ENCODE measurements around the gene BPIFB2. TPM values are rescaled to one million over a fixed set of nuclear protein-coding genes. Genes with fewer than 3 reads are reported as not detected.

BPIFB2 gene
- total RNA-seq, 1 donor from 2014 or later = not detected

DNA sequence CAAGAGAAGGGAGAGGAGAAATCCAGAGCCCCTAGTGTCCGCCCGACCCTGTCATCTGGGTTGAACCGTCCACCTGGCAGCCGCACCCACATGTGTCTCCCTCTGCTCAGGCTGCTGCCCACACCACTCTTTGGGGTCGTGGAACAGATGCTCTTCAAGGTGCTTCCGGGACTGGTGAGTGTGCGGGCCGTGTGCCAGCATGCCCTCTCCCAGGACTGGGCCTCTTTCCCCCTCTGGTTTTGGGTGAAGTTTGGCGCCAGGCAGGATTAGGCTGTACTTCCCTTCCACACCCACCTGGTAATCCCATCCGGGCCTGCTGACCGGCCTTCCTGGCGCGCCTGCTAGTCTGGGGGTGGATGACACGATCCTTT lies 54.1 kb downstream of the BPIFB2 start:
- FAIRE-seq = no peak
- no peak overlapping the region for H3K4me2 ChIP-seq (ENCODE audit: low read length)

DNA sequence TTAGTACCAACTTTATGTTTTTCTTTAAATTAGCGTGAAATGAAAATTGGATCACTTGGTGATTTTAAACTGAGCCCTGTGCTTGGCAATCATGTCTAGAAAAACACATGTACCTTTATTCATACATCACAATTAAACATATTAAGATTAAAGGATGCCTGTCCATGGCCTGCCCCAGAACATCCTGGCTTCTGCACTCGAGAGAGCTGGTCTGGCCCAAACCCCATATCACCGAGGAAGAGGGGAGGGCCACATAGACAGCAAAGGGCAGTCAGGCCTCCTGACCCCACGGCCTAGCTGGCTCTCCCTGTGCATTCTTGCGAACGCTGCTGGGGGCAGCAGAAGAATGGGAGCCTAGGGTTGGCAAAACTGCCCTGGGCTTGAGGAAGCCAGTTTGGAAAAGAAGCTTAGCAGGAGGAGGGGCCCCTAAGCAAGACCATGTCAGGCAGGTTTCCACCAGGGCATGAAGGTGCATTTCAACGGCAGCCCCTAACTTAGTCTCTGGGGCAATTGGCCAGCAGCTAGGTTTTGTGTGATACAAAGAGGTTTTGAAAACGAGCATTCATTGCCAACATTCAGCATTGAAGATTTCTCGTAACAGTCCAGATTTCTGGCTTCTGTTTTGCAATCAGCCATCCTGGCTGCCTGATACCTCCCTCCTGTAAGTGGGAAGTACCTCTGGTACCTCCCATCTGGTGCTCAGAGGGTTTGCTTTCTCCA lies 54.8 kb downstream of the BPIFB2 start:
- no peak overlapping the region for H3K9ac ChIP-seq (ENCODE audit: low read length)
- no peak for FAIRE-seq
- no peaks in the 10 kb centered on the region for H4K20me1 ChIP-seq (ENCODE audit: insufficient read depth, low read length)
- H3K9me3 ChIP-seq (ENCODE audit: insufficient read depth, low read depth, low read length) = no peaks in the 10 kb centered on the region
- H3K79me2 ChIP-seq (ENCODE audit: insufficient read depth, low read length) = no peaks in the 10 kb centered on the region
- no peak overlapping the region for H2AFZ ChIP-seq (ENCODE audit: low read depth, low read length)
- no peaks in the 10 kb centered on the region for H3K27me3 ChIP-seq (ENCODE audit: insufficient read depth, low read length)
- TF ChIP-seq, protein P1, sequence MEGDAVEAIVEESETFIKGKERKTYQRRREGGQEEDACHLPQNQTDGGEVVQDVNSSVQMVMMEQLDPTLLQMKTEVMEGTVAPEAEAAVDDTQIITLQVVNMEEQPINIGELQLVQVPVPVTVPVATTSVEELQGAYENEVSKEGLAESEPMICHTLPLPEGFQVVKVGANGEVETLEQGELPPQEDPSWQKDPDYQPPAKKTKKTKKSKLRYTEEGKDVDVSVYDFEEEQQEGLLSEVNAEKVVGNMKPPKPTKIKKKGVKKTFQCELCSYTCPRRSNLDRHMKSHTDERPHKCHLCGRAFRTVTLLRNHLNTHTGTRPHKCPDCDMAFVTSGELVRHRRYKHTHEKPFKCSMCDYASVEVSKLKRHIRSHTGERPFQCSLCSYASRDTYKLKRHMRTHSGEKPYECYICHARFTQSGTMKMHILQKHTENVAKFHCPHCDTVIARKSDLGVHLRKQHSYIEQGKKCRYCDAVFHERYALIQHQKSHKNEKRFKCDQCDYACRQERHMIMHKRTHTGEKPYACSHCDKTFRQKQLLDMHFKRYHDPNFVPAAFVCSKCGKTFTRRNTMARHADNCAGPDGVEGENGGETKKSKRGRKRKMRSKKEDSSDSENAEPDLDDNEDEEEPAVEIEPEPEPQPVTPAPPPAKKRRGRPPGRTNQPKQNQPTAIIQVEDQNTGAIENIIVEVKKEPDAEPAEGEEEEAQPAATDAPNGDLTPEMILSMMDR (IDR thresholded peaks at IDR 0.05; ENCODE audit: insufficient read depth, low read depth, low read length) = no peak
- no peak for TF ChIP-seq EZH2 (IDR thresholded peaks at IDR 0.05; ENCODE audit: insufficient read depth, low read length)
- Mint-ChIP-seq H3K36me3 (ENCODE audit: low read depth, unreplicated experiment) (no peaks in the 10 kb centered on the region), H3K27me3 (ENCODE audit: low read depth, unreplicated experiment) (peaks cover 29% of the 10 kb centered on the region), H3K27ac (ENCODE audit: unreplicated experiment) (no peak overlapping the region), H3K9me3 (ENCODE audit: unreplicated experiment) (no peaks in the 10 kb centered on the region), H3K4me3 (ENCODE audit: unreplicated experiment) (no peak overlapping the region), H3K4me1 (ENCODE audit: low read depth, unreplicated experiment) (no peaks in the 10 kb centered on the region)
- no peak overlapping the region for H3K4me2 ChIP-seq (ENCODE audit: low read length)
- DNase-seq (ENCODE audit: low read depth) = no peak
- no peak overlapping the region for H3K27ac ChIP-seq (ENCODE audit: low read depth, low read length)
- H3K4me1 ChIP-seq (ENCODE audit: insufficient read depth, low read length) = no peaks in the 10 kb centered on the region
- no peak overlapping the region for H3K4me3 ChIP-seq (ENCODE audit: insufficient read depth, low read depth, low read length)
- H3K36me3 ChIP-seq (ENCODE audit: insufficient read depth, low read length) = no peaks in the 10 kb centered on the region

More for the DNA sequence above, 54.1 kb downstream of the BPIFB2 start:
- no peak overlapping the region for H3K9ac ChIP-seq (ENCODE audit: low read length)
- no peaks in the 10 kb centered on the region for H3K9me3 Mint-ChIP-seq (ENCODE audit: unreplicated experiment)
- no peaks in the 10 kb centered on the region for H3K4me1 ChIP-seq (ENCODE audit: insufficient read depth, low read length)
- no peaks in the 10 kb centered on the region for H4K20me1 ChIP-seq (ENCODE audit: insufficient read depth, low read length)
- H3K27me3 Mint-ChIP-seq (ENCODE audit: low read depth, unreplicated experiment) = peaks cover 23% of the 10 kb centered on the region
- no peak overlapping the region for H2AFZ ChIP-seq (ENCODE audit: low read depth, low read length)
- H3K36me3 Mint-ChIP-seq (ENCODE audit: low read depth, unreplicated experiment) = no peaks in the 10 kb centered on the region
- no peaks in the 10 kb centered on the region for H3K9me3 ChIP-seq (ENCODE audit: insufficient read depth, low read depth, low read length)
- H3K27me3 ChIP-seq (ENCODE audit: insufficient read depth, low read length) = no peaks in the 10 kb centered on the region
- H3K79me2 ChIP-seq (ENCODE audit: insufficient read depth, low read length) = no peaks in the 10 kb centered on the region
- no peaks in the 10 kb centered on the region for H3K36me3 ChIP-seq (ENCODE audit: insufficient read depth, low read length)
- no peak for TF ChIP-seq EZH2 (IDR thresholded peaks at IDR 0.05; ENCODE audit: insufficient read depth, low read length)
- TF ChIP-seq, protein P1 (IDR thresholded peaks at IDR 0.05; ENCODE audit: insufficient read depth, low read depth, low read length) = no peak
- no peak overlapping the region for H3K27ac Mint-ChIP-seq (ENCODE audit: unreplicated experiment)
- no peaks in the 10 kb centered on the region for H3K4me1 Mint-ChIP-seq (ENCODE audit: low read depth, unreplicated experiment)
- H3K4me3 ChIP-seq (ENCODE audit: insufficient read depth, low read depth, low read length) = no peak overlapping the region
- no peak for DNase-seq (ENCODE audit: low read depth)
- no peak overlapping the region for H3K27ac ChIP-seq (ENCODE audit: low read depth, low read length)
- no peak overlapping the region for H3K4me3 Mint-ChIP-seq (ENCODE audit: unreplicated experiment)

DNA sequence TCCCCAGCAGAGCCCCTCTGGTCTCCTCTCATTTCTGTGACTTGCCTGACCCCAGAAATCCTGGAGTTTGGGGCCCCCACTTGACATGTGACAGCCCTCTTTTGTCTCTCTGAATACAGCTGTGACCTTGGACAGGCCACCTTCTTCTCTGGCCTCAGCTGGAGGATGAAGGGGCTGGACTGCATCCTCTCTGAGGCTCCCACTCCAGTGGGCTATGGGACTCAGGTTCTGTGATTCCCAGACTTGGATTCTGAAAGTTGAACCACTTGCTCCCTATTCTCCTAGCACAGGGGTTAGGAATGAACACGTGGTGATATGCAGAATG lies 55.3 kb downstream of the BPIFB2 start:
- Mint-ChIP-seq H3K27me3 (ENCODE audit: low read depth, unreplicated experiment) (peaks cover 33% of the 10 kb centered on the region), H3K4me3 (ENCODE audit: unreplicated experiment) (no peak overlapping the region), H3K9me3 (ENCODE audit: unreplicated experiment) (no peaks in the 10 kb centered on the region), H3K27ac (ENCODE audit: unreplicated experiment) (no peak overlapping the region), H3K36me3 (ENCODE audit: low read depth, unreplicated experiment) (no peaks in the 10 kb centered on the region), H3K4me1 (ENCODE audit: low read depth, unreplicated experiment) (no peaks in the 10 kb centered on the region)
- no peak overlapping the region for H2AFZ ChIP-seq (ENCODE audit: low read depth, low read length)
- H3K4me2 ChIP-seq (ENCODE audit: low read length) = no peak overlapping the region
- DNase-seq (ENCODE audit: low read depth) (no peak), FAIRE-seq (no peak)
- no peak overlapping the region for H3K4me3 ChIP-seq (ENCODE audit: insufficient read depth, low read depth, low read length)
- H3K9me3 ChIP-seq (ENCODE audit: insufficient read depth, low read depth, low read length) = no peaks in the 10 kb centered on the region
- H3K27me3 ChIP-seq (ENCODE audit: insufficient read depth, low read length) = no peaks in the 10 kb centered on the region
- no peaks in the 10 kb centered on the region for H3K4me1 ChIP-seq (ENCODE audit: insufficient read depth, low read length)
- no peaks in the 10 kb centered on the region for H3K79me2 ChIP-seq (ENCODE audit: insufficient read depth, low read length)
- H4K20me1 ChIP-seq (ENCODE audit: insufficient read depth, low read length) = no peaks in the 10 kb centered on the region
- no peak overlapping the region for H3K9ac ChIP-seq (ENCODE audit: low read length)
- no peaks in the 10 kb centered on the region for H3K36me3 ChIP-seq (ENCODE audit: insufficient read depth, low read length)
- TF ChIP-seq, protein P1 (IDR thresholded peaks at IDR 0.05; ENCODE audit: insufficient read depth, low read depth, low read length) = no peak
- TF ChIP-seq EZH2 (IDR thresholded peaks at IDR 0.05; ENCODE audit: insufficient read depth, low read length) = no peak
- H3K27ac ChIP-seq (ENCODE audit: low read depth, low read length) = no peak overlapping the region

Data from astrocyte (in vitro differentiated cells and primary cell).